ENCODE measurements around the gene CREB3L2.

DNA sequence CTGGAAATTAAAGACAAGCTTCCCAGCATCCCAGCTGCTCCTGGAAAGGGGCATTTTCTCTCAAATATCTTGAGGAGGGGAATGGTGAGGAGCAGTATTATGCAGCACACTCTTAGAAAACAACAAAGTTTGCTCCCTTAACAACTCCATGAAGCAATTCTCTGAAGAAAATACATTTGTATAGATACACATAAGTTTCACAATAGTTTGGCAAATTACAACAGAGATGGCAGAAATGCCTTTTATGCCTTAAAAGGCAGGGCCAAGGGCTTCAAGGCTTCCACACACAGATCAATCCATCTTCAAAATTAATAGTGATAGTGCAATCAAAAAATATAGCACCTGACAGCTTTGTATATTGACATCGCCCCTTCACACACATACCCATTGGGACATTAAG is 167.3 kb downstream of the CREB3L2 start:
- TF ChIP-seq, protein P1, sequence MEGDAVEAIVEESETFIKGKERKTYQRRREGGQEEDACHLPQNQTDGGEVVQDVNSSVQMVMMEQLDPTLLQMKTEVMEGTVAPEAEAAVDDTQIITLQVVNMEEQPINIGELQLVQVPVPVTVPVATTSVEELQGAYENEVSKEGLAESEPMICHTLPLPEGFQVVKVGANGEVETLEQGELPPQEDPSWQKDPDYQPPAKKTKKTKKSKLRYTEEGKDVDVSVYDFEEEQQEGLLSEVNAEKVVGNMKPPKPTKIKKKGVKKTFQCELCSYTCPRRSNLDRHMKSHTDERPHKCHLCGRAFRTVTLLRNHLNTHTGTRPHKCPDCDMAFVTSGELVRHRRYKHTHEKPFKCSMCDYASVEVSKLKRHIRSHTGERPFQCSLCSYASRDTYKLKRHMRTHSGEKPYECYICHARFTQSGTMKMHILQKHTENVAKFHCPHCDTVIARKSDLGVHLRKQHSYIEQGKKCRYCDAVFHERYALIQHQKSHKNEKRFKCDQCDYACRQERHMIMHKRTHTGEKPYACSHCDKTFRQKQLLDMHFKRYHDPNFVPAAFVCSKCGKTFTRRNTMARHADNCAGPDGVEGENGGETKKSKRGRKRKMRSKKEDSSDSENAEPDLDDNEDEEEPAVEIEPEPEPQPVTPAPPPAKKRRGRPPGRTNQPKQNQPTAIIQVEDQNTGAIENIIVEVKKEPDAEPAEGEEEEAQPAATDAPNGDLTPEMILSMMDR (IDR thresholded peaks at IDR 0.05; ENCODE audit: poor library complexity): no peak
- no peak for TF ChIP-seq EZH2phosphoT487 (IDR thresholded peaks at IDR 0.05; ENCODE audit: low read depth, severe bottlenecking, unreplicated experiment)

All from hepatocyte (in vitro differentiated cells).